Tibial nerve (tissue), 4 donors: ENCODE data around the gene STAC3. TPM values are rescaled to one million over a fixed set of nuclear protein-coding genes. Genes with fewer than 3 reads are reported as not detected.

Experiments
- DNase-seq, 2 donors: peaks; one replicate each; pipeline ENCODE4 v3.0.0-alpha.2; 2019; ENCODE audit warnings: low spot score in 2 of 2
- H3K27ac ChIP-seq, 4 donors: fragments of 200-600 bp; sonication (generic) in 3 of 4; one replicate each; pipeline ENCODE4 v1.5.1; 2017 to 2019; ENCODE audit warnings: mild to moderate bottlenecking in 1 of 4
- H3K27me3 ChIP-seq, 2 donors: fragments of 200-600 bp; sonication (generic) in 1 of 2; one replicate each; pipeline versions ENCODE4 v1.5.1 to v1.6.0; 2017 to 2019
- H3K36me3 ChIP-seq, 3 donors: fragments of 200-600 bp; sonication (generic); one replicate each; pipeline ENCODE4 v1.5.1; 2018 to 2019
- H3K4me1 ChIP-seq, 4 donors: fragments of 200-600 bp; sonication (generic) in 3 of 4; one replicate each; pipeline ENCODE4 v1.5.1; 2017 to 2019
- H3K4me3 ChIP-seq, 4 donors: fragments of 200-600 bp; sonication (generic) in 3 of 4; one replicate each; pipeline ENCODE4 v1.5.1; 2017 to 2019; ENCODE audit warnings: mild to moderate bottlenecking in 1 of 4, moderate library complexity in 1 of 4
- H3K9me3 ChIP-seq, 4 donors: fragments of 200-600 bp; sonication (generic) in 3 of 4; one replicate each; pipeline ENCODE4 v1.5.1; 2017 to 2019
- EP300 ChIP-seq, 2 donors: sonication (generic); formaldehyde crosslinking; IDR thresholded peaks; one replicate each; pipeline ENCODE4 v1.6.1; 2017; ENCODE audit warnings: antibody characterized with exemption in 2 of 2, mild to moderate bottlenecking in 1 of 2
- POLR2A ChIP-seq, 2 donors: fragments of 450-650 bp; IDR thresholded peaks; one replicate each; pipeline ENCODE4 v1.6.1; 2017; ENCODE audit warnings: antibody characterized with exemption in 2 of 2, mild to moderate bottlenecking in 2 of 2, moderate library complexity in 2 of 2
- WGBS, 2 donors: methylation state at CpG; one replicate each; pipeline ENCODE4 v1.1.5; 2018; 5-methylcytosine and 5-hydroxymethylcytosine counted together
- total RNA-seq, 4 donors: library from RNA; depleted of rRNA; stranded (reverse); fragments of >200 nt; gene quantifications; one replicate each; pipeline ENCODE4 v1.1.0, GENCODE V29; 2016
- TF ChIP-seq, protein P1 (sequence below), 5 experiments: fragments of 200-600 bp in 3 of 5; fragments of 450-650 bp in 2 of 5; sonication (generic) in 3 of 5; IDR thresholded peaks; one replicate each; pipeline ENCODE4 v1.5.1; 2016 to 2019; ENCODE audit warnings: antibody characterized with exemption in 5 of 5, mild to moderate bottlenecking in 3 of 5, moderate library complexity in 2 of 5

The STAC3 gene
- total RNA-seq, 4 donors from 2014 or later = 1.7 to 5.0 (median 3.6) TPM; not detected in 1

DNA sequence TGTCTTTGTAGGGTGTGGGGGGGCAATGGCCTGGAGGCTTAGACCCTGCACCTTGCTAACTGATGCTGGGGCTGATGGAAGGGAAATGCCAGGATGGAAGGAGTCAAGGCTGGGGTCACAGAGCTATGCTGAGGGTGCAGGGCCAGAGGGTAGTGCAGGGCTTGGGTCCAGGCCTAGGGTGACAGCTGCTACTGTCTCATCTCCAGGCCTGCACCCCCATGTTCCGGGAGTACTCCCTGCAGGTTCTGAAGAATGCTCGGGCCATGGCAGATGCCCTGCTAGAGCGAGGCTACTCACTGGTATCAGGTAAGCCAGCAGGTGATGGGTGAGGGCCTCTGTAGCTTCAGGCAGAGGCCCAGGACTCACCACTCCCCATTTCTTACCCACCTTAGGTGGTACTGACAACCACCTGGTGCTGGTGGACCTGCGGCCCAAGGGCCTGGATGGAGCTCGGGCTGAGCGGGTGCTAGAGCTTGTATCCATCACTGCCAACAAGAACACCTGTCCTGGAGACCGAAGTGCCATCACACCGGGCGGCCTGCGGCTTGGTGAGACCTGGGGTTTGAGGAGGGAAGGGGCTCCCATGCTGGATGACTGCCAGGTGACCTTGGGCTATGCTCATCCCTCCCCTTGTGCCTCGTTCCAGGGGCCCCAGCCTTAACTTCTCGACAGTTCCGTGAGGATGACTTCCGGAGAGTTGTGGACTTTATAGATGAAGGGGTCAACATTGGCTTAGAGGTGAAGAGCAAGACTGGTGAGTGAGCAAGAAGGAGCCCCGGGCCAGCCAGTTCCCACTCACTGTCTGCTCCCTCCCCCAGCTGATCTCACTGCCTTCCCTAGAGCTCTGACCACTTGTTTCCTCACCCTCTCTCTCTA is 17.4 kb downstream of the STAC3 start:
- Histone ChIP-seq H3K27me3 (peaks cover 0 to 25% of the 10 kb centered on the region in 2 donors), H3K36me3 (peaks cover 0 to 40% (median 14%) of the 10 kb centered on the region in 3 donors), H3K27ac (peak overlapping the region in 2 of 4 donors; percentile 43 to 76), H3K4me3 (no peak overlapping the region), H3K4me1 (peaks cover 4 to 67% (median 32%) of the 10 kb centered on the region in 4 donors), H3K9me3 (no peaks in the 10 kb centered on the region)
- TF ChIP-seq EP300 (IDR thresholded peaks at IDR 0.05) (no peak), POLR2A (IDR thresholded peaks at IDR 0.05) (no peak)
- TF ChIP-seq, protein P1, sequence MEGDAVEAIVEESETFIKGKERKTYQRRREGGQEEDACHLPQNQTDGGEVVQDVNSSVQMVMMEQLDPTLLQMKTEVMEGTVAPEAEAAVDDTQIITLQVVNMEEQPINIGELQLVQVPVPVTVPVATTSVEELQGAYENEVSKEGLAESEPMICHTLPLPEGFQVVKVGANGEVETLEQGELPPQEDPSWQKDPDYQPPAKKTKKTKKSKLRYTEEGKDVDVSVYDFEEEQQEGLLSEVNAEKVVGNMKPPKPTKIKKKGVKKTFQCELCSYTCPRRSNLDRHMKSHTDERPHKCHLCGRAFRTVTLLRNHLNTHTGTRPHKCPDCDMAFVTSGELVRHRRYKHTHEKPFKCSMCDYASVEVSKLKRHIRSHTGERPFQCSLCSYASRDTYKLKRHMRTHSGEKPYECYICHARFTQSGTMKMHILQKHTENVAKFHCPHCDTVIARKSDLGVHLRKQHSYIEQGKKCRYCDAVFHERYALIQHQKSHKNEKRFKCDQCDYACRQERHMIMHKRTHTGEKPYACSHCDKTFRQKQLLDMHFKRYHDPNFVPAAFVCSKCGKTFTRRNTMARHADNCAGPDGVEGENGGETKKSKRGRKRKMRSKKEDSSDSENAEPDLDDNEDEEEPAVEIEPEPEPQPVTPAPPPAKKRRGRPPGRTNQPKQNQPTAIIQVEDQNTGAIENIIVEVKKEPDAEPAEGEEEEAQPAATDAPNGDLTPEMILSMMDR (IDR thresholded peaks at IDR 0.05) = no peak
- WGBS, 2 donors = 74 to 87% methylated on average over 12 to 15 of the region's 15 CpGs
- no peak for DNase-seq

DNA sequence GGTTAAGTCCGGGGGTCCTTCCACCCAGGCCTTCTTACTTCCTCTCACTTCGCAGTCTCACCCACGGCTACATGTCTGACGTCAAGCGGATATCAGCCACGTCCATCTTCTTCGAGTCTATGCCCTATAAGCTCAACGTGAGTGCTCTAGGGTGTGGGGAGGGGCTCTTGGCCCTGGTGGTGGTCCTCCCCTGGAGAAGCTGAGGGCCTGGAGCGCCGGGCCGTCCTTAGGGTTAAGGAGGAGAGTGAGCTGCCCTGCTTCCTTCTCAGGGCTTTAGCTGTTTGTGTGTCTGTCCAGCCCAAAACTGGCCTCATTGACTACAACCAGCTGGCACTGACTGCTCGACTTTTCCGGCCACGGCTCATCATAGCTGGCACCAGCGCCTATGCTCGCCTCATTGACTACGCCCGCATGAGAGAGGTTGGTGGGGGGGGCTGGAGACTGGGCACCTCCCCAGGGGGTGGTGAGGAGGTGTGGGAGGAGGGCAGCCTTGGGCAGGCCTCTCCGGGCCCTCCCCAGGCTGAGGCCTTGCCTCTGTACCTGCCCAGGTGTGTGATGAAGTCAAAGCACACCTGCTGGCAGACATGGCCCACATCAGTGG is 18.7 kb downstream of the STAC3 start:
- H3K9me3 ChIP-seq = no peaks in the 10 kb centered on the region
- no peak for TF ChIP-seq POLR2A (IDR thresholded peaks at IDR 0.05)
- TF ChIP-seq EP300 (IDR thresholded peaks at IDR 0.05) = no peak
- TF ChIP-seq, protein P1 (IDR thresholded peaks at IDR 0.05) = no peak
- DNase-seq = no peak
- H3K27ac ChIP-seq = no peak overlapping the region
- 80 to 84% methylated on average over 18 to 19 of the region's 19 CpGs for WGBS, 2 donors
- no peak overlapping the region for H3K4me3 ChIP-seq
- H3K36me3 ChIP-seq = peaks cover 0 to 40% (median 14%) of the 10 kb centered on the region in 3 donors
- H3K4me1 ChIP-seq = peaks cover 4 to 55% (median 22%) of the 10 kb centered on the region in 4 donors
- peaks cover 0 to 20% of the 10 kb centered on the region in 2 donors for H3K27me3 ChIP-seq

DNA sequence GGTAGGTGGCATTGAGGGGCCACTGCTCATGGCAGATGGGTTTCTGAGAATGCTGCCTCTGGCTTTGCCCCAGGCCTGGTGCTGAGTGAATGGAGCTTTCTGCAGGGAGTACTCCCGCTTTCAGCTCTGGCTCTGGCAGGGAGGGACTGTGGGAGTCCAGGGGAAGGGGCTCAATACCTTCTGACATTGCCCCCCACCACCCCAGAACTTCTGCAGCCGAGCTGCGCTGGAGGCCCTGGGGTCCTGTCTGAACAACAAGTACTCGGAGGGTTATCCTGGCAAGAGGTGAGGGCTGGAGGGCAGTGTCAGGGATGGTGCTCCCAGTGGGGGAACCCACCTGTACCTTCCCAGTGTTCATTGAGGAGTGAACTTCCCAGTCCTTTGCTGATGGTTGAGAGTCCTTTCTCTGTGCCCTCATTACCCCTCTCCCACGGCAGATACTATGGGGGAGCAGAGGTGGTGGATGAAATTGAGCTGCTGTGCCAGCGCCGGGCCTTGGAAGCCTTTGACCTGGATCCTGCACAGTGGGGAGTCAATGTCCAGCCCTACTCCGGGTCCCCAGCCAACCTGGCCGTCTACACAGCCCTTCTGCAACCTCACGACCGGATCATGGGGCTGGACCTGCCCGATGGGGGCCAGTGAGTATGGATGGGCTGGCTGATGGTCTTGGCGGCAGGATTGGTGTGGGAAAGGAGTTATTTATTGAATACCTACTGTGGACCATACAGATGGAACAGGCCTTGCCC is 19.5 kb downstream of the STAC3 start:
- TF ChIP-seq, protein P1 (IDR thresholded peaks at IDR 0.05) = no peak
- DNase-seq = no peak
- no peak overlapping the region for H3K4me3 ChIP-seq

DNA sequence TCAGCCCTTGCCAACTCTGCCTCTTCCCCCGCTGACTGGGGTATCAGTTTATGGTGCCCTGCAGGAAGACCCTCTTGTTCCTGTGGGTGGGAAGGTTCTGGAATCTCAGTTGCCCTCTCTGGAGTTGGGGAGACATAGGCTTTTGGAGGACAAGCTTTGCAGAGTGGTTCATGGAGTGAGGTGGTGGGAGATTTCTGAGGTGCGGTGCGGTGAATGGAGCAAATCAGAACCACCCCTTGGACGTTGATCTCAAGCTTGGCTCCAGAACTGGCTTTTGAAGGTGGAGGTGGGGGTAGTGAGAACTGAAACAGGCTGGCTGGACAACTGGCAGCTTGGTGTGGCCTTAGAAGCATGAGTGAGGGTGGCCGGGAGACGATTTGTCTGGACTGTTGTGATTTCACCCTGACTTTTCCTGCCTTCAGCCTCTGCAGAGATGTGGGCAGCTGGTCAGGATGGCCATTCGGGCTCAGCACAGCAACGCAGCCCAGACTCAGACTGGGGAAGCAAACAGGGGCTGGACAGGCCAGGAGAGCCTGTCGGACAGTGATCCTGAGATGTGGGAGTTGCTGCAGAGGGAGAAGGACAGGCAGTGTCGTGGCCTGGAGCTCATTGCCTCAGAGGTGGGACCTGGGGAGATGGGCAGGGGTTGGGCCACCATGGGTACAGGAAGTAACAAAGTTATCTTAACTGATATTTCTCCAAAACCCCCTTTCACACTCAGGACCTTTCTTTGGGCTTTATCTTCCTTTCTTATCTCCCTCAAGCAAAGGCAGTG is 20.4 kb downstream of the STAC3 start:
- DNase-seq = no peak
- H3K4me3 ChIP-seq = peak overlapping the region; percentile 44 to 77 (median 64)
- peak overlapping the region; percentile 15 to 93 (median 78) for H3K27ac ChIP-seq
- no peaks in the 10 kb centered on the region for H3K9me3 ChIP-seq
- WGBS, 2 donors = 37 to 46% methylated on average over 10 of the region's 10 CpGs
- H3K36me3 ChIP-seq = peaks cover 0 to 40% (median 14%) of the 10 kb centered on the region in 3 donors
- TF ChIP-seq EP300 (IDR thresholded peaks at IDR 0.05) = no peak
- no peak for TF ChIP-seq POLR2A (IDR thresholded peaks at IDR 0.05)
- TF ChIP-seq, protein P1 (IDR thresholded peaks at IDR 0.05) = no peak
- H3K4me1 ChIP-seq = peaks cover 4 to 55% (median 25%) of the 10 kb centered on the region in 4 donors
- peaks cover 0 to 25% of the 10 kb centered on the region in 2 donors for H3K27me3 ChIP-seq

More for the DNA sequence above, 19.5 kb downstream of the STAC3 start:
- 84 to 95% methylated on average over 10 to 13 of the region's 13 CpGs for WGBS, 2 donors
- Histone ChIP-seq H3K27me3 (peaks cover 0 to 20% of the 10 kb centered on the region in 2 donors), H3K9me3 (no peaks in the 10 kb centered on the region), H3K36me3 (peaks cover 0 to 40% (median 14%) of the 10 kb centered on the region in 3 donors), H3K4me1 (peaks cover 4 to 55% (median 26%) of the 10 kb centered on the region in 4 donors), H3K27ac (no peak overlapping the region)
